Motor neuron (in vitro differentiated cells): ENCODE data around the gene GLI3. TPM values are rescaled to one million over a fixed set of nuclear protein-coding genes. Genes with fewer than 3 reads are reported as not detected.

Experiments used
- ATAC-seq, 8 experiments: fragments of 200-7000 bp; cut with Tn5 transposase; replicated peaks in 6 of 8; 2 replicates each; pipeline ENCODE4 v1.8.0; 2021; ENCODE audit warnings: mild to moderate bottlenecking in 8 of 8, moderate library complexity in 8 of 8
- H3K27ac ChIP-seq, 2 donors: fragments of 250-450 bp; sonication (Bioruptor Pico); 2 replicates each; pipeline ENCODE4 v1.9.0; 2021; ENCODE audit warnings: antibody characterized with exemption in 2 of 2, mild to moderate bottlenecking in 2 of 2, moderate library complexity in 1 of 2
- H3K4me1 ChIP-seq, 2 donors: fragments of 250-450 bp; sonication (Bioruptor Pico); replicated peaks in 1 of 2; 2 replicates each; pipeline ENCODE4 v1.6.1; 2021; ENCODE audit warnings: antibody characterized with exemption in 2 of 2, mild to moderate bottlenecking in 2 of 2, moderate library complexity in 1 of 2
- H3K4me3 ChIP-seq, 5 donors: fragments of 250-450 bp; sonication (Bioruptor Pico); 2 replicates each; pipeline ENCODE4 v1.9.0; 2021; ENCODE audit warnings: antibody characterized with exemption in 5 of 5, mild to moderate bottlenecking in 5 of 5, moderate library complexity in 4 of 5
- WGBS, 10 experiments: fragments of 450-650 bp; shearing (Covaris generic); methylation state at CpG; one replicate each; pipeline ENCODE4 v1.0.0; 2022; 5-methylcytosine and 5-hydroxymethylcytosine counted together
- in situ Hi-C, 9 experiments: fragments of 400-800 bp; cut with MboI; loops; one replicate each; pipeline ENCODE4 v1.15.0; 2021; ENCODE audit warnings: low sequenced_read_pairs in 9 of 9, low pct_unique_long_range_greater_than_20kb in 2 of 9; ENCODE audit not compliant: unreplicated experiment in 9 of 9
- total RNA-seq, 8 experiments: library from RNA; unstranded; fragments of 300-600 nt; gene quantifications; 2 replicates each; pipeline versions ENCODE4 v1.2.3 to v1.2.4, GENCODE V29; 2022

GLI3 gene
- total RNA-seq, 8 experiments from 2014 or later = 0.38 to 14.2 (median 4.7) TPM

DNA sequence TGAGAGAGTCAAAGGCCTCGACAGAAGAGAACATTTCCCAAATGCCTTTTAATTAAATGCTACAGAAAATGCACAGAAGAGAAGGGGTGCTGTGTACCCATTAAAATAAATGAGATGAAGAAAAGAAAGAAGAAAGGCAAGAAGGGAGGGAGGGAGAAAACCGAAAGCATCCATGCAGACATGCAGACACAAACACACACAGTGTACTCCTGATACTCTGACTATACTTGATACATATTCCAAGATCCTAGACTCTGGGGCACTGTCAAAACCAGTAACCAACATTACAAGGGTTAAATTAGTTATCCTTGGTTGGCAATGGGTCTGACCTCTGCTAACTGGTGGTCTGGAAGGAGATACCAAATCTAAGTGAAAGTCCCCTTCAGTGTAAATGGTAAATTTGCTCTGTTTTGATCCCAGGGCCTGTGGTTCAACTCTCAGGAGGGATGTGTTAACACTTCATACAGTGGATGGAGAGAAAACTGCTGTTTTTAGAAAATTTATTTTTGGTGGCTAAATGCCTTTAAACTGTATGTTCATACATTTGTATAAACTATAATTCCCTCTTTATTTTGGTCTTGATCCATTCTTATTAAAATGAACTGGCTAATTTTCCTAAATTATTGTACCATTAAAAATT, 241.3 kb downstream of the GLI3 start:
- in situ Hi-C loops = loop anchor here in 4 of 9 experiments (25.0 kb wide), 2 partner anchors 242 to 692 kb away; partner anchors contain the start of gene GLI3 (in 3 of the 4)
- ATAC-seq = no peak
- H3K27ac ChIP-seq = no peak overlapping the region
- H3K4me3 ChIP-seq = no peak overlapping the region
- WGBS, 10 experiments = 46 to 100% (median 91%) methylated on average over 1 to 2 of the region's 2 CpGs; no CpG with 5 or more reads in 3 of the 10 experiments
- H3K4me1 ChIP-seq = peaks cover 0 to 12% of the 10 kb centered on the region in 2 donors

DNA sequence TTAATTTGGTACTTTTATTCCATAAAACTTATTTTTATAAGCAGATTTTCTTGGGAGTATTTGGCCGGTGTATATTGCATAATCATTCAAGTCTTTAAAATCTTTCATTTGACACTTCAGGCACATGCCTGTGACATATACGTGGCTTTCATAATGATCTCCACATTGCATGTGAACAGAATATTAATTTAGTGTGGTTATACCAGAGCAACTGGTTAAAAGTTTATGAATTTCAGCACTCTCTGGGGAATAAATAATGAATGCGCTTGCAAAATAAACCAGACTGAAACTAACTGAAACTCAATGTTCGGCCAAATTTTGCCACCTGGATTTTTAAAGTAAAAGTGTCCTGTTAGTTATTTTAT, 242.3 kb downstream of the GLI3 start:
- in situ Hi-C loops = loop anchor here in 4 of 9 experiments (25.0 kb wide), 2 partner anchors 243 to 693 kb away; partner anchors contain the start of gene GLI3 (in 3 of the 4)
- Histone ChIP-seq H3K27ac (no peak overlapping the region), H3K4me3 (no peak overlapping the region), H3K4me1 (peaks cover 0 to 12% of the 10 kb centered on the region in 2 donors)
- 5 to 100% (median 95%) methylated on average over 1 to 4 of the region's 4 CpGs for WGBS, 10 experiments
- ATAC-seq = no peak

DNA sequence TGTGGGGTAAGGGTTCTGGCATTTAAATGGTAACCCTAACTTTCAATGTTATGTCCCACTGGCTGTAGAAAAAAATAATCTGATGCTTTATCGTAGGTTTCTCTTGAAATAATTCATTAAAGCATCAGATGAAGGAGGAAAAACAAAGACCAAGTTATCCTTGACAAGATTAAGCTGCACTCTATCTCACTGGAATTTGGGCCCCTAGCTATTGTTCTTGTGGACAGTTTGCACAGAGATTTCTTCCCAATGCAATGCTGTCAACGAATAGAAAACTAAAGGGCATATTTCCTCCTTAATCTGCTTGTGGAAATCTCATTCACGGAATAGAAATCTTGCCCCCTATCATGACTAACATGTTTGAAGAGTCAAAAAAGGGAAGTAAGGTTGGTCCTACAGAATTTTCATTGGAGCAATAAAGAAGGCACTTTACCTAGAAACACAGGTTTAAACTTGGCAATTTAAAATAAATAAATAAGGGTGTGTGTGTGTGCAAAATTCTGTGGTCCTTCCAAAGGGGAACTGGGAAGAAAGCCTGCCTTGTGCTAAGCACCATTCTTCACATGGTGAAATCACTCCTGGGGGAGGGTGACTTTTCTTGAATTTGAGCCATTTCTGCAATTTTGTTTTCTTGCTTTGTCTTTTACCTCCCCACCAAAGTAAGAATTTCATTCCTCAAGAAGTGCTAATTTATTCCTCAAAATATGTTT, 242.8 kb downstream of the GLI3 start:
- no peak for ATAC-seq
- Histone ChIP-seq H3K27ac (no peak overlapping the region), H3K4me1 (peaks cover 0 to 12% of the 10 kb centered on the region in 2 donors), H3K4me3 (no peak overlapping the region)
- in situ Hi-C loops = loop anchor here in 4 of 9 experiments (25.0 kb wide), 2 partner anchors 243 to 693 kb away; partner anchors contain the start of gene GLI3 (in 3 of the 4)
- WGBS, 10 experiments = 50 to 100% (median 81%) methylated on average over 1 to 3 of the region's 3 CpGs

GRCh38 chr7:41992881-41993867, 243.8 kb downstream of the GLI3 start:
- no peak for ATAC-seq
- in situ Hi-C loops = loop anchor here in 4 of 9 experiments (25.0 kb wide), 2 partner anchors 244 to 694 kb away; partner anchors contain the start of gene GLI3 (in 3 of the 4)
- Histone ChIP-seq H3K4me1 (peaks cover 0 to 9% of the 10 kb centered on the region in 2 donors), H3K27ac (no peak overlapping the region), H3K4me3 (no peak overlapping the region)
- WGBS, 10 experiments = 0 to 100% (median 66%) methylated on average over 1 to 11 of the region's 13 CpGs

DNA sequence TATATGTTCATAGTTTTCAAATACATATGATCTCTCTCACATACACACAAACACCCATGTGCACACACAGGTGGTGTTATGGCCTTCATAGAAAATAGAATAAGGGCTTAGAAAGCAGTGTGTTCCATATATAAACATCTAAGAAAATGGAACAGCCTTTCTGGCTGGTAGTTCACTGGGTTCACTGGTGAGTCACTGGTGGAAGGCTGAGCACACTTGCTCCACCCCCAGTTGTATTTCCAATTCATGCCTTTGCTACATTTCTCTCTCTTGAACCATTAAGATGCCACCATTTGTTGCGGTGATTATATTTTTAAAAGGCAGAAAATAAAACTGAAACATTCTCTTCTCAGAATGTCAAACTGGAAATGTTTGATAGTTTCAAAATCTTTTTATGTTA, 252.1 kb downstream of the GLI3 start:
- no peak overlapping the region for H3K4me3 ChIP-seq
- H3K4me1 ChIP-seq = no peaks in the 10 kb centered on the region
- no peak overlapping the region for H3K27ac ChIP-seq
- ATAC-seq = peak in 2 of 8 experiments; percentile 75 to 84
- in situ Hi-C loops = loop anchor here in 4 of 9 experiments (25.0 kb wide), 2 partner anchors 252 to 702 kb away; partner anchors contain the start of gene GLI3 (in 3 of the 4)
- 33 to 100% (median 83%) methylated on average over 1 of the region's 1 CpG; no CpG with 5 or more reads in 1 of the 10 experiments for WGBS, 10 experiments

DNA sequence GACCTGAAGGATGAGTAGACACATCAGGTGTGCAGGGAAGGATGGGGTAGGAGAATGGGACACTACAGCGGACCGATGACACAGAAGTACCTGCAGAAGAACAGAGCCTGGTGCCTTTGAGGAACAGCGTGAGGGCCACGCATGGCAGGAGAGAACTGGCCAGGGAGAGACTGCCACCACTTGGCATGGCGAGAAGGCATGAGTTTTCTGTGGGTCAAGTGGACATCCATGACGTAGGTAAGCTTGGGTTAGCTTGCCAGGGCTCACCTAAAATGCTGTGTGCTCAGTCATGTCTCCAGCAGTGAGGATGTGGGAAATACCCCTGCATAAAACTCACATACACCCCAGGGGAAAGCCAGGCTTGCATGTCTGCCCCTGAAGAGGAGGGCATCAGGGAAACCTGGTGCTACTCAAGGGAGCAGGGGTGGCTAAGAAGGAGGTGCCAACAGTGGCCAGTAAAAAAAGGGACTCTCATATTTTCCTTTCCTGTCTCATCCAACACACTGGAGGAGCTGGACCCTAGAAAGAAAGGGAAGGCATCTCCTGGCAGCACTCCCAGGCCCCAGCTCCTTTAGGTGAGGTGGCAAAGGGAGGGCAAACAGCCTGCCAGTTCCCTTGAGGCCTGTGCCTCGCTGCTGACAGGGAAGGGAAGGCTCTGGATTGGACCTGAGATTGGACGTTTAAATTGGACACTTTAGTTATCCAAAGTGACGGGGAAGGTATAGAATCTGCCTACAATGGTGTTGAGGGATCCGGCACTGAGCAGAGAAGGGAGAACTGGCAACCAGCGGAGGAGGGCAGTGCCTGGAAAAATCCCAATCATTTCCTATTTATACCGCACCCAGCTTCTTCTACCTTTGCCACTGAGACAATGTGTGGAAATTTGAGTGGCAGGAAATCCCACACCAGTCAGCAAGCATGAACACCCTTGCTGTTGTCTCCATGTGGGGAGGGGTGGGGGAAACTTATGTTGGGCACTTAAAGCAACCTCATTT, 255.7 kb downstream of the GLI3 start:
- WGBS, 10 experiments = 80 to 100% (median 94%) methylated on average over 1 to 6 of the region's 12 CpGs; no CpG with 5 or more reads in 2 of the 10 experiments
- ATAC-seq = no peak
- in situ Hi-C loops = loop anchor here in 4 of 9 experiments (25.0 kb wide), 2 partner anchors 256 to 706 kb away; partner anchors contain the start of gene GLI3 (in 3 of the 4)

DNA sequence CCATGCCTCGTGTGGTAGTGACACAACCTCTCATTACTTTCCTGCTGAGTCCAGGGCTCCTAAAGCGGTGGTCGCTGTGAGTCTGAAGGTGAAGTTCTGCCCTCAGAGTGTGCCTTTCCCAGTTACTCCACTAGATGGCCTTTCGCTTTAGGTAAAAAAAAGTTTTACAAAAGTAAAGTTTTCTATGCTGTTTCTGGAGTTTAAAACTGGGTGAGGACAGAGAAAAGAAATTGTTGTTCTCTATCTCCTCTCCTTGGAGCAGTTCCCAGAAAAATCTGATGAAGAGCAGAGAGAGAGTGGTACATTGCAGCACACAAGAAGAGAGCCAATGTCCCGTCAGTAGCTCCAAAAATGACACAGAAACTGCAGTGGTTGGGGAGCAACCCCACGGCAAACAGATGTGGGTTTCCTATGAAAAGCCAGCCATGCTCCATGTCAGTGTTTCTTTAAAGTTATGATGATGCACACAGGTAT, 257.1 kb downstream of the GLI3 start:
- in situ Hi-C loops = loop anchor here in 4 of 9 experiments (25.0 kb wide), 2 partner anchors 257 to 707 kb away; partner anchors contain the start of gene GLI3 (in 3 of the 4)
- Histone ChIP-seq H3K4me1 (no peaks in the 10 kb centered on the region), H3K4me3 (no peak overlapping the region), H3K27ac (no peak overlapping the region)
- peak in 5 of 8 experiments; percentile 17 to 54 (median 27) for ATAC-seq
- 8 to 64% (median 29%) methylated on average over 2 to 6 of the region's 6 CpGs; no CpG with 5 or more reads in 1 of the 10 experiments for WGBS, 10 experiments

More for the DNA sequence above, 255.7 kb downstream of the GLI3 start:
- no peak overlapping the region for H3K27ac ChIP-seq
- no peaks in the 10 kb centered on the region for H3K4me1 ChIP-seq
- H3K4me3 ChIP-seq = no peak overlapping the region

DNA sequence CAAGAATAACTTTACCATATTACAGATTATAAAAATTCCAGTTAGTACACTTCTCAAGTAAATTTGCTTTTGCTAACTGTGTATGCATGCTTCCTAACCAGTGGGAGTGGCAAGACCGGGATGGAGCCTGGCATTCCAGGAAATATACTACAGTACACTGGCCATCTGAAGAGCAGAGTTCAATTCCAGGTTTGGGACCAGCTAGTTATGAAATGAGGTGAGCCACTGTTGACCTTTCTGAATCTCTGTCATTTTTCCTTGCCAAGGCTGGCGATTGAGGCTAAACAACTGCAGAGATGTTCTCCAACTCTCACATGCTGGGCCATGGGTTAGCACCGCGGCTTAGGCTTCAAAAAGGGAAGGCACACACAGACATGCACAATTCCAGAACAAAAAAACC, 258.2 kb downstream of the GLI3 start:
- Histone ChIP-seq H3K4me3 (no peak overlapping the region), H3K27ac (no peak overlapping the region), H3K4me1 (no peaks in the 10 kb centered on the region)
- in situ Hi-C loops = loop anchor here in 4 of 9 experiments (25.0 kb wide), 2 partner anchors 258 to 708 kb away; partner anchors contain the start of gene GLI3 (in 3 of the 4)
- peak in 3 of 8 experiments; percentile 12 to 37 (median 36) for ATAC-seq
- WGBS, 10 experiments = 20 to 100% (median 80%) methylated on average over 1 to 4 of the region's 4 CpGs; no CpG with 5 or more reads in 3 of the 10 experiments

- WGBS, 10 experiments = 50 to 100% (median 97%) methylated on average over 1 to 3 of the region's 3 CpGs; no CpG with 5 or more reads in 1 of the 10 experiments
Observed at GRCh38 chr7:41977661-41978060, 259.3 kb downstream of the GLI3 start.

GRCh38 chr7:41977151-41977651, 259.8 kb downstream of the GLI3 start:
- no peak overlapping the region for H3K27ac ChIP-seq
- in situ Hi-C loops = loop anchor here in 4 of 9 experiments (25.0 kb wide), 2 partner anchors 260 to 710 kb away; partner anchors contain the start of gene GLI3 (in 3 of the 4)
- H3K4me1 ChIP-seq = no peaks in the 10 kb centered on the region
- H3K4me3 ChIP-seq = no peak overlapping the region
- peak in 6 of 8 experiments; percentile 29 to 65 (median 50) for ATAC-seq
- 0 to 75% (median 60%) methylated on average over 1 to 8 of the region's 9 CpGs; no CpG with 5 or more reads in 3 of the 10 experiments for WGBS, 10 experiments

More at GRCh38 chr7:41977661-41978060, 259.3 kb downstream of the GLI3 start:
- no peak overlapping the region for H3K4me3 ChIP-seq
- no peak for ATAC-seq
- H3K4me1 ChIP-seq = no peaks in the 10 kb centered on the region
- H3K27ac ChIP-seq = no peak overlapping the region
- in situ Hi-C loops = loop anchor here in 4 of 9 experiments (25.0 kb wide), 2 partner anchors 260 to 710 kb away; partner anchors contain the start of gene GLI3 (in 3 of the 4)
